GM23338 (cell line): ENCODE results near the gene CHST2. TPM values are rescaled to one million over a fixed set of nuclear protein-coding genes. Genes with fewer than 3 reads are reported as not detected.

Source experiments
- ATAC-seq: fragments of 200-7000 bp; cut with Tn5 transposase; 3 replicates; pipeline ENCODE4 v1.9.1; 2020
- DNase-seq: peaks from one replicate; pipeline ENCODE4 v3.0.0-alpha.2; 2015; ENCODE audit warnings: low spot score
- H2AFZ ChIP-seq: fragments of 200-600 bp; sonication (generic); 2 replicates; pipeline ENCODE4 v1.8.0; 2016; ENCODE audit warnings: antibody characterized with exemption, mild to moderate bottlenecking, moderate library complexity
- H3F3A ChIP-seq: fragments of 200-600 bp; sonication (generic); replicated peaks from 2 replicates; pipeline ENCODE4 v1.8.0; 2017; ENCODE audit warnings: antibody characterized with exemption, mixed run types, low read depth
- H3K27ac ChIP-seq: fragments of 200-600 bp; sonication (generic); 2 replicates; pipeline ENCODE4 v1.6.1; 2016; ENCODE audit warnings: low read depth
- H3K27me3 ChIP-seq: fragments of 200-600 bp; sonication (generic); 2 replicates; pipeline ENCODE4 v1.8.0; 2016; ENCODE audit warnings: mild to moderate bottlenecking, mixed run types, moderate library complexity; ENCODE audit not compliant: insufficient read depth
- H3K36me3 ChIP-seq: fragments of 200-600 bp; sonication (generic); 2 replicates; pipeline ENCODE4 v1.8.0; 2016; ENCODE audit warnings: mild to moderate bottlenecking; ENCODE audit not compliant: insufficient read depth
- H3K4me1 ChIP-seq: fragments of 200-600 bp; sonication (generic); 2 replicates; pipeline ENCODE4 v1.8.0; 2016; ENCODE audit warnings: mild to moderate bottlenecking, moderate library complexity; ENCODE audit not compliant: insufficient read depth
- H3K4me2 ChIP-seq: fragments of 200-600 bp; sonication (generic); 2 replicates; pipeline ENCODE4 v1.7.1; 2017; ENCODE audit warnings: mixed run types
- H3K4me3 ChIP-seq: fragments of 200-600 bp; sonication (generic); 2 replicates; pipeline ENCODE4 v1.6.1; 2016; ENCODE audit warnings: mixed run types
- H3K79me2 ChIP-seq: fragments of 200-600 bp; sonication (generic); replicated peaks from 2 replicates; pipeline ENCODE4 v1.8.0; 2017; ENCODE audit warnings: mild to moderate bottlenecking; ENCODE audit not compliant: insufficient read depth
- H3K9me2 ChIP-seq: fragments of 200-600 bp; sonication (generic); 2 replicates; pipeline ENCODE4 v1.8.0; 2017; ENCODE audit not compliant: insufficient read depth
- H4K20me1 ChIP-seq: fragments of 200-600 bp; sonication (generic); replicated peaks from 2 replicates; pipeline ENCODE4 v1.8.0; 2017; ENCODE audit warnings: mild to moderate bottlenecking; ENCODE audit not compliant: insufficient read depth
- H3K27ac Mint-ChIP-seq: 2 replicates; pipeline ENCODE4 v1.8.0; 2020; ENCODE audit warnings: inconsistent platforms, mild to moderate bottlenecking, moderate library complexity, mixed read lengths
- H3K27me3 Mint-ChIP-seq: 3 replicates; pipeline ENCODE4 v1.8.0; 2022; ENCODE audit warnings: low read depth, mild to moderate bottlenecking, moderate library complexity, mixed read lengths, inconsistent platforms; ENCODE audit not compliant: insufficient read depth, poor library complexity
- H3K36me3 Mint-ChIP-seq: 3 replicates; pipeline ENCODE4 v1.8.0; 2021; ENCODE audit warnings: low read depth, mild to moderate bottlenecking, inconsistent platforms, moderate library complexity, mixed read lengths
- H3K4me1 Mint-ChIP-seq: 3 replicates; pipeline ENCODE4 v1.8.0; 2020; ENCODE audit warnings: mild to moderate bottlenecking, inconsistent platforms, mixed read lengths
- H3K4me3 Mint-ChIP-seq: 3 replicates; pipeline ENCODE4 v1.8.0; 2021; ENCODE audit warnings: moderate library complexity, mild to moderate bottlenecking, inconsistent platforms, mixed read lengths
- H3K9me3 Mint-ChIP-seq: 3 replicates; pipeline ENCODE4 v1.8.0; 2020; ENCODE audit warnings: moderate library complexity, mild to moderate bottlenecking, inconsistent platforms, mixed read lengths
- CTCF ChIP-seq, 2 experiments: fragments of 200-600 bp in 1 of 2; sonication (generic) in 1 of 2; conservative IDR thresholded peaks; 2 replicates each; pipeline versions ENCODE4 v1.5.1 to v1.6.1; 2016 to 2017; ENCODE audit warnings: antibody characterized with exemption in 2 of 2, low read depth in 2 of 2, mild to moderate bottlenecking in 2 of 2, moderate library complexity in 1 of 2
- EZH2 ChIP-seq: fragments of 200-600 bp; sonication (generic); IDR thresholded peaks from one replicate; pipeline ENCODE4 v1.8.0; 2017; ENCODE audit warnings: antibody characterized with exemption, mild to moderate bottlenecking, low read depth; ENCODE audit not compliant: unreplicated experiment
- EZH2phosphoT487 ChIP-seq: fragments of 200-600 bp; sonication (generic); IDR thresholded peaks from one replicate; pipeline ENCODE4 v1.8.1; 2018; ENCODE audit warnings: antibody characterized with exemption; ENCODE audit not compliant: unreplicated experiment
- JUNB ChIP-seq: IDR thresholded peaks from one replicate; pipeline ENCODE4 v1.6.1; 2016; ENCODE audit warnings: antibody characterized with exemption; ENCODE audit not compliant: unreplicated experiment
- NANOG ChIP-seq: IDR thresholded peaks from 2 replicates; pipeline ENCODE4 v1.6.1; 2016; ENCODE audit warnings: antibody characterized with exemption, borderline replicate concordance
- POLR2AphosphoS5 ChIP-seq: IDR thresholded peaks from 2 replicates; pipeline ENCODE4 v1.6.1; 2016; ENCODE audit warnings: antibody characterized with exemption, low read depth
- STAT1 ChIP-seq: IDR thresholded peaks from one replicate; pipeline ENCODE4 v1.6.1; 2016; ENCODE audit warnings: antibody characterized with exemption; ENCODE audit not compliant: unreplicated experiment
- ZNF331 ChIP-seq: fragments of 250-450 bp; sonication (Bioruptor Pico); IDR thresholded peaks from 2 replicates; pipeline ENCODE4 v1.5.0; 2020; ENCODE audit warnings: low read depth, mild to moderate bottlenecking, moderate library complexity
- polyA plus RNA-seq: library from polyadenylated mRNA; unstranded; fragments of >200 nt; fragmentation: Nextera tagmentation; extraction: Ambion mirVana; gene quantifications from 2 replicates; pipeline ENCODE4 v1.2.1, GENCODE V29; 2016
- total RNA-seq: library from RNA; depleted of rRNA; stranded (reverse); fragments of >200 nt; shearing (Covaris generic); gene quantifications from 2 replicates; pipeline ENCODE4 v1.2.3, GENCODE V29; 2014

The CHST2 gene
- total and polyA plus RNA-seq, 2 experiments from 2014 or later, result 4.1 to 28.3 TPM

GRCh38 chr3:143137435-143138036 lies 18.0 kb downstream of the CHST2 start:
- no peaks in the 10 kb centered on the region for H3K27me3 ChIP-seq
- H2AFZ ChIP-seq, result no peak overlapping the region
- H3K4me3 ChIP-seq, result no peak overlapping the region
- no peak for DNase-seq
- H3K27ac Mint-ChIP-seq, result no peak overlapping the region
- no peak for TF ChIP-seq NANOG
- no peak for TF ChIP-seq ZNF331 (CRISPR knock-in tag)
- no peak for TF ChIP-seq STAT1
- TF ChIP-seq EZH2, result no peak
- no peak for TF ChIP-seq JUNB
- TF ChIP-seq CTCF (conservative IDR thresholded peaks at IDR 0.05; ENCODE audit: low read depth in 2 of 2), result no peak
- H3K9me2 ChIP-seq, result peaks cover 4% of the 10 kb centered on the region; the same call in 1 of the 2 replicates
- no peak for ATAC-seq
- H3K9me3 Mint-ChIP-seq, result no peaks in the 10 kb centered on the region; the same call in 2 of the 3 replicates
- H3K4me3 Mint-ChIP-seq, result no peak overlapping the region
- no peaks in the 10 kb centered on the region for H4K20me1 ChIP-seq
- H3K27me3 Mint-ChIP-seq, result peaks cover 5% of the 10 kb centered on the region
- H3F3A ChIP-seq, result no peaks in the 10 kb centered on the region
- no peaks in the 10 kb centered on the region for H3K36me3 ChIP-seq
- peaks cover 17% of the 10 kb centered on the region for H3K4me1 Mint-ChIP-seq
- no peaks in the 10 kb centered on the region for H3K79me2 ChIP-seq
- peaks cover 9% of the 10 kb centered on the region; the same call in 1 of the 2 replicates for H3K4me1 ChIP-seq
- no peaks in the 10 kb centered on the region for H3K36me3 Mint-ChIP-seq
- H3K4me2 ChIP-seq, result no peak overlapping the region
- no peak overlapping the region for H3K27ac ChIP-seq

GRCh38 chr3:143138953-143139352 lies 19.4 kb downstream of the CHST2 start:
- no peak for ATAC-seq
- Mint-ChIP-seq H3K9me3 (no peaks in the 10 kb centered on the region; the same call in 2 of the 3 replicates), H3K27ac (no peak overlapping the region), H3K36me3 (no peaks in the 10 kb centered on the region), H3K4me3 (no peak overlapping the region), H3K27me3 (peaks cover 5% of the 10 kb centered on the region), H3K4me1 (peaks cover 17% of the 10 kb centered on the region)
- Histone ChIP-seq H3K4me2 (no peak overlapping the region), H4K20me1 (no peaks in the 10 kb centered on the region), H3K9me2 (peaks cover 3% of the 10 kb centered on the region; the same call in 1 of the 2 replicates), H3F3A (no peaks in the 10 kb centered on the region), H3K27ac (no peak overlapping the region), H2AFZ (no peak overlapping the region), H3K4me3 (no peak overlapping the region), H3K4me1 (peaks cover 9% of the 10 kb centered on the region; the same call in 1 of the 2 replicates), H3K36me3 (no peaks in the 10 kb centered on the region), H3K79me2 (no peaks in the 10 kb centered on the region), H3K27me3 (no peaks in the 10 kb centered on the region)
- no peak for DNase-seq
- TF ChIP-seq POLR2AphosphoS5 (no peak), EZH2phosphoT487 (no peak), CTCF (conservative IDR thresholded peaks at IDR 0.05; ENCODE audit: low read depth in 2 of 2) (no peak), EZH2 (no peak)
